ENCODE data around the gene DUSP3. TPM values are rescaled to one million over a fixed set of nuclear protein-coding genes. Genes with fewer than 3 reads are reported as not detected.

Gene DUSP3
- total and polyA plus RNA-seq, 7 donors: 32.3 to 140 (median 70.4) TPM

- DNase-seq: no peak
- Histone ChIP-seq H3K36me3 (no peaks in the 10 kb centered on the region), H3K9me3 (no peaks in the 10 kb centered on the region), H3K4me1 (no peaks in the 10 kb centered on the region), H3K27me3 (peaks cover 0 to under 1% (median 0%) of the 10 kb centered on the region in 3 donors), H3K27ac (no peak overlapping the region), H3K4me3 (no peak overlapping the region)
- 88 to 89% methylated on average over 5 of the region's 5 CpGs for WGBS, 2 donors
- intact Hi-C loops (cut with DNase I): no loop called here
- TF ChIP-seq CTCF (IDR thresholded peaks at IDR 0.05) (no peak), POLR2AphosphoS5 (IDR thresholded peaks at IDR 0.05) (no peak), EP300 (IDR thresholded peaks at IDR 0.05) (no peak), POLR2A (IDR thresholded peaks at IDR 0.05) (no peak)
Measured at GRCh38 chr17:43788540-43788939, 9.8 kb upstream of the DUSP3 start.

- DNase-seq: no peak
- TF ChIP-seq POLR2A (IDR thresholded peaks at IDR 0.05) (no peak), POLR2AphosphoS5 (IDR thresholded peaks at IDR 0.05) (no peak), CTCF (IDR thresholded peaks at IDR 0.05) (no peak), EP300 (IDR thresholded peaks at IDR 0.05) (no peak)
- H3K9me3 ChIP-seq: no peaks in the 10 kb centered on the region
- 78 to 80% methylated on average over 2 of the region's 2 CpGs for WGBS, 2 donors
- no peaks in the 10 kb centered on the region for H3K36me3 ChIP-seq
- H3K4me1 ChIP-seq: no peaks in the 10 kb centered on the region
- no peak overlapping the region for H3K27ac ChIP-seq
- H3K4me3 ChIP-seq: no peak overlapping the region
- peaks cover 0 to 7% (median 0%) of the 10 kb centered on the region in 3 donors for H3K27me3 ChIP-seq
- intact Hi-C loops (cut with DNase I): no loop called here
Measured at GRCh38 chr17:43787728-43788127, 9.0 kb upstream of the DUSP3 start.

GRCh38 chr17:43784628-43785101 lies 5.9 kb upstream of the DUSP3 start:
- no peak for TF ChIP-seq CTCF (IDR thresholded peaks at IDR 0.05)
- no peak for TF ChIP-seq EP300 (IDR thresholded peaks at IDR 0.05)
- peaks cover 0 to 7% (median 0%) of the 10 kb centered on the region in 3 donors for H3K27me3 ChIP-seq
- intact Hi-C loops (cut with DNase I): no loop called here
- no peak for DNase-seq
- H3K4me1 ChIP-seq: peaks cover 0 to 1% (median under 1%) of the 10 kb centered on the region in 4 donors
- no peak overlapping the region for H3K4me3 ChIP-seq
- H3K36me3 ChIP-seq: no peaks in the 10 kb centered on the region
- H3K9me3 ChIP-seq: no peaks in the 10 kb centered on the region
- H3K27ac ChIP-seq: no peak overlapping the region
- 68 to 78% methylated on average over 5 of the region's 5 CpGs for WGBS, 2 donors

GRCh38 chr17:43784068-43784467 lies 5.3 kb upstream of the DUSP3 start:
- Histone ChIP-seq H3K4me1 (peaks cover 0 to 7% (median 6%) of the 10 kb centered on the region in 4 donors), H3K36me3 (no peaks in the 10 kb centered on the region), H3K4me3 (no peak overlapping the region), H3K27me3 (peaks cover 0 to 7% (median 0%) of the 10 kb centered on the region in 3 donors), H3K9me3 (no peaks in the 10 kb centered on the region), H3K27ac (no peak overlapping the region)
- no peak for TF ChIP-seq POLR2A (IDR thresholded peaks at IDR 0.05)
- no peak for TF ChIP-seq POLR2AphosphoS5 (IDR thresholded peaks at IDR 0.05)
- TF ChIP-seq EP300 (IDR thresholded peaks at IDR 0.05): no peak
- TF ChIP-seq CTCF (IDR thresholded peaks at IDR 0.05): no peak
- 74 to 82% methylated on average over 2 of the region's 2 CpGs for WGBS, 2 donors
- no peak for DNase-seq
- intact Hi-C loops (cut with DNase I): no loop called here

Data from sigmoid colon (tissue), 7 donors.